Breast epithelium (tissue), 4 donors: ENCODE results near the gene SDK1. TPM values are rescaled to one million over a fixed set of nuclear protein-coding genes. Genes with fewer than 3 reads are reported as not detected.

Experiments used
- DNase-seq, 2 donors: peaks; one replicate each; pipeline ENCODE4 v3.0.0-alpha.2; 2019; ENCODE audit warnings: low spot score in 2 of 2
- H3K27ac ChIP-seq, 2 donors: fragments of 200-600 bp; sonication (generic) in 1 of 2; one replicate each; pipeline ENCODE4 v1.5.1; 2016 to 2019; ENCODE audit warnings: mild to moderate bottlenecking in 1 of 2
- H3K27me3 ChIP-seq, 2 donors: fragments of 200-600 bp; sonication (generic) in 1 of 2; one replicate each; pipeline versions ENCODE4 v1.5.1 to v1.6.0; 2017 to 2019; ENCODE audit warnings: control low read depth in 1 of 2, mild to moderate bottlenecking in 1 of 2
- H3K36me3 ChIP-seq: fragments of 200-600 bp; one replicate; pipeline ENCODE4 v1.5.1; 2019
- H3K4me1 ChIP-seq, 2 donors: fragments of 200-600 bp; sonication (generic); one replicate each; pipeline ENCODE4 v1.5.1; 2016 to 2019; ENCODE audit warnings: control low read depth in 1 of 2
- H3K4me3 ChIP-seq, 3 donors: fragments of 200-600 bp; sonication (generic); 1 replicate in 2 of 3; 2 replicates in 1 of 3; pipeline ENCODE4 v1.5.1; 2016 to 2019; ENCODE audit warnings: mild to moderate bottlenecking in 3 of 3, moderate library complexity in 2 of 3
- H3K9me3 ChIP-seq, 2 donors: fragments of 200-600 bp; sonication (generic) in 1 of 2; one replicate each; pipeline ENCODE4 v1.5.1; 2016 to 2019; ENCODE audit warnings: control low read depth in 1 of 2
- POLR2A ChIP-seq: fragments of 450-650 bp; IDR thresholded peaks from one replicate; pipeline ENCODE4 v1.6.1; 2016; ENCODE audit warnings: antibody characterized with exemption, mild to moderate bottlenecking, moderate library complexity
- POLR2AphosphoS5 ChIP-seq, 3 donors: sonication (generic); formaldehyde crosslinking; IDR thresholded peaks; one replicate each; pipeline ENCODE4 v1.6.1; 2017; ENCODE audit warnings: antibody characterized with exemption in 3 of 3
- intact Hi-C: fragments of 100-400 bp; cut with DNase I; formaldehyde crosslinking; loops from one replicate; pipeline ENCODE4 v1.15.1; 2023; ENCODE audit warnings: low total_unique reads
- total RNA-seq, 3 donors: library from RNA; depleted of rRNA; stranded (reverse); fragments of >200 nt; gene quantifications; one replicate each; pipeline ENCODE4 v1.1.0, GENCODE V29; 2016
- TF ChIP-seq, protein P1 (sequence below), 3 donors: fragments of 450-650 bp; IDR thresholded peaks; one replicate each; pipeline ENCODE4 v1.5.1; 2016 to 2017; ENCODE audit warnings: antibody characterized with exemption in 3 of 3, mild to moderate bottlenecking in 3 of 3, moderate library complexity in 3 of 3

SDK1 gene
- total RNA-seq, 3 donors from 2014 or later = 3.7 to 18.2 (median 6.6) TPM

DNA sequence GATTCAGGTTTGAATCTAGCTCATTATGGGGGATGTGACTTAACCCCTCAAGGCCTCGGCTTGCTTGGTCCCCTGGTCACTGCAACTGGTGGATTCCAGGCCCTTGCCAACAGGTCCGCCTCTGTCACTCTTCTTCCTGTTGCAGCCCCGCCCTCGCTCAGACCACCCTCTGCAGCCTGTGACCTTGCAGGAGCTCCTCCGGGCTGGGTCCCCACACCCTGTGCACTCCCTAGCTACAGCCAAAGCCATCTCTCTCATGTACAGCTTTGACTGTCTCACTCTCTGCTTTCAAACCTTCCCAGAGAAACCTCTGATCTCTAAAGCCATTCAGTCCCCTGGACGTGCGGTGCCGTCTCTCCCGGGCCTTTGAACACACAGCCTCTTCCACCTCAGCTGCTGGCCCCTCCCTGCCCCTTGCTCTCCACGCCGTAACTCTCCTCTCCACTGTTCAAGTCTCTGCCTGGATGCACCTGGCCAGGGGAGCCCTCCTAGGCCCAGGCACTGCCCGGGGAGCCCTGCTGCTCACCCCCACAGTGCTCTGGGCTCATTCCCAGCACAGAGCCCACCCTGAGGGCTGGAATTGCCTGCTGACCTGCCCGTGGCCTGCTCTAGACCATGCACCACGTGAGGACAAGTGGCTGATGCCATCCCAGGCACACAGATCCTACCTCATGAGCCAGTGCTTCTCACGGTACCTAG is 895.2 kb downstream of the SDK1 start:
- no peak for DNase-seq
- H3K27ac ChIP-seq = no peak overlapping the region
- no peak overlapping the region for H3K4me3 ChIP-seq
- TF ChIP-seq POLR2A (no peak), POLR2AphosphoS5 (IDR thresholded peaks at IDR 0.05) (no peak)
- TF ChIP-seq, protein P1, sequence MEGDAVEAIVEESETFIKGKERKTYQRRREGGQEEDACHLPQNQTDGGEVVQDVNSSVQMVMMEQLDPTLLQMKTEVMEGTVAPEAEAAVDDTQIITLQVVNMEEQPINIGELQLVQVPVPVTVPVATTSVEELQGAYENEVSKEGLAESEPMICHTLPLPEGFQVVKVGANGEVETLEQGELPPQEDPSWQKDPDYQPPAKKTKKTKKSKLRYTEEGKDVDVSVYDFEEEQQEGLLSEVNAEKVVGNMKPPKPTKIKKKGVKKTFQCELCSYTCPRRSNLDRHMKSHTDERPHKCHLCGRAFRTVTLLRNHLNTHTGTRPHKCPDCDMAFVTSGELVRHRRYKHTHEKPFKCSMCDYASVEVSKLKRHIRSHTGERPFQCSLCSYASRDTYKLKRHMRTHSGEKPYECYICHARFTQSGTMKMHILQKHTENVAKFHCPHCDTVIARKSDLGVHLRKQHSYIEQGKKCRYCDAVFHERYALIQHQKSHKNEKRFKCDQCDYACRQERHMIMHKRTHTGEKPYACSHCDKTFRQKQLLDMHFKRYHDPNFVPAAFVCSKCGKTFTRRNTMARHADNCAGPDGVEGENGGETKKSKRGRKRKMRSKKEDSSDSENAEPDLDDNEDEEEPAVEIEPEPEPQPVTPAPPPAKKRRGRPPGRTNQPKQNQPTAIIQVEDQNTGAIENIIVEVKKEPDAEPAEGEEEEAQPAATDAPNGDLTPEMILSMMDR (IDR thresholded peaks at IDR 0.05) = no peak
- H3K9me3 ChIP-seq = no peaks in the 10 kb centered on the region
- no peaks in the 10 kb centered on the region for H3K36me3 ChIP-seq
- no peaks in the 10 kb centered on the region for H3K4me1 ChIP-seq
- no peaks in the 10 kb centered on the region for H3K27me3 ChIP-seq
- intact Hi-C loops = no loop called here

DNA sequence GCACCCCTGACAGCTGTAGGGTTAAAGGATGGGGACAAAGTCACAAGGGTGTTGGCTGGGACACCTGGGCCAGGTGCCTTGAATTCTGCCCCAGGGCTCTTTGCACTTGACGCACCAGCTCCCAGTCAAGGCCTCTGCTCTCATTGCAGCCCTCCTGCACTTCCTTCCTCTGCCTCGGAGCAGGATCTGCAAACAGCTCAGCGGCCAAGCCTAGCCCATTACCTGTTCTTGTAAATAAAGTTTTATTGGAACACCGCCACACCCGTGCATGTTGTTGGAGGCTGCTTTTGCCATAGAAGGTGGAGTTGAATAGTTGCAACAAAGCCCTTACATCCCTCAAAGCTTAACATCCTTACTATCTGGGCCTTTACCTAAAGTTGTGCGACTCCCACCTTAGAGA is 897.2 kb downstream of the SDK1 start:
- H3K4me3 ChIP-seq = no peak overlapping the region
- no peaks in the 10 kb centered on the region for H3K27me3 ChIP-seq
- no peak for DNase-seq
- H3K27ac ChIP-seq = no peak overlapping the region
- no peaks in the 10 kb centered on the region for H3K4me1 ChIP-seq
- no peaks in the 10 kb centered on the region for H3K36me3 ChIP-seq
- intact Hi-C loops = no loop called here
- TF ChIP-seq, protein P1 (IDR thresholded peaks at IDR 0.05) = no peak
- TF ChIP-seq POLR2AphosphoS5 (IDR thresholded peaks at IDR 0.05) (no peak), POLR2A (no peak)
- no peaks in the 10 kb centered on the region for H3K9me3 ChIP-seq

DNA sequence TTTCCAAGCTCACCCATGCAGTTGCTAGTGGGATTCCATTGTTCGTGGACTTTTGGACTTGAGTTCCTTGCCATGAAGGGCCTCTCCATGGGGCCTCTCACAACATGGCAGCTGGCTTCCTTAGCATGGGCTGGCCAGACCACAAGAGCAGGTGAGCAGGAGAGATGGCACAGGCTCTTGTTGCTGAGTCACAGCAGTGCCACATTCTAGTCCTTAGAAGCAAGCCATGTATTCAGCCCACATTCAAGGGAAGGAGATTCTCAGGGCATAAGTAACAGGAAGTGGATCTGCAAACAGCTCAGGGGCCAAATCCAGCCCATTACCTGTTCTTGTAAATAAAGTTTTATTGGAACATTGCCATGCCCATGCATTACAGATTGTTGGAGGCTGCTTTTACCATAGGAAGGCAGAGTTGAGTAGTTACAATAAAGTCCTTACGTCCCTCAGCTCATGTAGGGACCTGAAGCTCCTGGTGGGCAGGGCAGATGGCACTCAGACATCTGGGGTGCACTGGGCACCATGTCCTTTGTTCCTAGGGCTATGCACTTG is 899.6 kb downstream of the SDK1 start:
- TF ChIP-seq, protein P1 (IDR thresholded peaks at IDR 0.05) = no peak
- TF ChIP-seq POLR2AphosphoS5 (IDR thresholded peaks at IDR 0.05) = no peak
- no peaks in the 10 kb centered on the region for H3K9me3 ChIP-seq
- no peak for DNase-seq
- H3K36me3 ChIP-seq = no peaks in the 10 kb centered on the region
- no peak overlapping the region for H3K4me3 ChIP-seq
- intact Hi-C loops = loop anchor here (1.0 kb wide), 1 partner anchor 34 kb away; no protein-coding TSS in a partner anchor
- H3K27ac ChIP-seq = no peak overlapping the region
- no peaks in the 10 kb centered on the region for H3K4me1 ChIP-seq
- no peaks in the 10 kb centered on the region for H3K27me3 ChIP-seq

DNA sequence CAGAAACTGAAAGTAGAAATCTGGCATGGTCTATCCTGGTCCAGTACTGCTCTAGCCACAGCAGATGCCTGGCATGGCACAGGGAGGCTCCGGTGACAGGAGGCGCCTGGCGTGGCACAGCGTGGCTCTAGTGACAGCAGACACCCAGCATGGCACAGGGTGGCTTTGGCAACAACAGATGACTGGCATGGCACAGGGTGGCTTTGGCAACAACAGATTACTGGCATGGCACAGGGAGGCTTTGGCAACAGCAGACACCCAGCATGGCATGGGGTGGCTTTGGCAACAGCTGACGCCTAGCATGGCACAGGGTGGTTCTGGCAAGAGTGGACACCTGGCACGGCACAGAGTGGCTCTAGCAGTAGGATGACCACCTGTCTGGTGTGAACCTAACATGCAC is 900.5 kb downstream of the SDK1 start:
- H3K27ac ChIP-seq = no peak overlapping the region
- H3K4me3 ChIP-seq = no peak overlapping the region
- no peaks in the 10 kb centered on the region for H3K4me1 ChIP-seq
- H3K36me3 ChIP-seq = no peaks in the 10 kb centered on the region
- intact Hi-C loops = loop anchor here (1.0 kb wide), 1 partner anchor 35 kb away; no protein-coding TSS in a partner anchor
- DNase-seq = no peak
- no peaks in the 10 kb centered on the region for H3K9me3 ChIP-seq
- no peaks in the 10 kb centered on the region for H3K27me3 ChIP-seq
- TF ChIP-seq, protein P1 (IDR thresholded peaks at IDR 0.05) = no peak
- no peak for TF ChIP-seq POLR2A
- TF ChIP-seq POLR2AphosphoS5 (IDR thresholded peaks at IDR 0.05) = no peak

DNA sequence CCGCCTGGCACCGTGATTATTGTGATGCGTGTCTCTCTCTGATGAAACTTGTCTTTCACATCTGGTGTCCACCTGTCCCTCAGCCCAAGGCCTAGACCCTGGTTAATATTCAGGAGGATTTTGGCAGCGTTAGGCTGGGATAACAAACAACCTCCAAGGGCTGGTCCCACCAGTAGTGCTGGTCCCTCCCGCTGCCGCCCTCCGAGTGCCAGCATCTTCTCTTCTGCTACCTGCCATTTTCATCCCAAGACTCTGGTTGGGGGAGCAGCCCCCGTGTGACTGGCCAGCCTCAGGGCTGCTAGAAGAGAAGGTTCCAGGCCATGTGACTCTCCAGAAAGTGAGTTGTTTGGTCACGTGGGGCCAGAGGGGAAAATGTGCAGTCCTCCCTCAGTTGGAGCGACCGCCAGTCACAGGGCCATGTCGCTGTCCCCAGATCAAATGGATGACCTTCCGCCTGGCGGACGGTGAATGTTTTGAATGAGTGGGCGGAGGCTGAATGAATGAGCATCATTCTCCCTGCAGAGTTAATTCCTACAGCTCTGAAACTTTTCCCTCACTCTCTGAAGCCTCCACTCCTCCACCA is 901.2 kb downstream of the SDK1 start:
- Histone ChIP-seq H3K4me1 (no peaks in the 10 kb centered on the region), H3K9me3 (no peaks in the 10 kb centered on the region), H3K4me3 (no peak overlapping the region), H3K27ac (no peak overlapping the region), H3K36me3 (no peaks in the 10 kb centered on the region), H3K27me3 (no peaks in the 10 kb centered on the region)
- no peak for DNase-seq
- TF ChIP-seq POLR2A = no peak
- no peak for TF ChIP-seq POLR2AphosphoS5 (IDR thresholded peaks at IDR 0.05)
- TF ChIP-seq, protein P1 (IDR thresholded peaks at IDR 0.05) = no peak
- intact Hi-C loops = no loop called here
